Activated B cell treated with CpG ODN at 0.5 μM for 24 hours (primary cell): Measurements from ENCODE around the gene HOXB5. TPM values are rescaled to one million over a fixed set of nuclear protein-coding genes. Genes with fewer than 3 reads are reported as not detected.

Experiments used
- ATAC-seq: fragments of 200-7000 bp; cut with Tn5 transposase; one replicate; pipeline ENCODE4 v1.10.0; 2021; ENCODE audit warnings: low read depth, mild to moderate bottlenecking, moderate library complexity
- CTCF ChIA-PET: fragments of 350-600 bp; sonication (Branson Sonifier 250); formaldehyde crosslinking; loops from one replicate; lab custom pipeline; 2021; ENCODE audit warnings: antibody characterized with exemption; lab: Charles Lee
- POLR2A ChIA-PET: fragments of 350-600 bp; sonication (Branson Sonifier 250); formaldehyde crosslinking; loops from one replicate; lab custom pipeline; 2021; ENCODE audit warnings: antibody characterized with exemption; lab: Charles Lee
- DNase-seq: peaks from one replicate; pipeline ENCODE4 v3.0.0; 2022
- H3K27ac Mint-ChIP-seq: one replicate; pipeline ENCODE4 v1.8.0; 2020; ENCODE audit warnings: mixed read lengths
- H3K27me3 Mint-ChIP-seq: one replicate; pipeline ENCODE4 v1.8.0; 2021; ENCODE audit warnings: mixed read lengths
- H3K36me3 Mint-ChIP-seq: one replicate; pipeline ENCODE4 v1.8.0; 2021; ENCODE audit warnings: low read depth, mixed read lengths
- H3K4me1 Mint-ChIP-seq: one replicate; pipeline ENCODE4 v1.8.0; 2021; ENCODE audit warnings: mixed read lengths
- H3K4me3 Mint-ChIP-seq: one replicate; pipeline ENCODE4 v1.8.0; 2020; ENCODE audit warnings: mild to moderate bottlenecking, mixed read lengths
- H3K9me3 Mint-ChIP-seq: one replicate; pipeline ENCODE4 v1.8.0; 2020; ENCODE audit warnings: mixed read lengths
- CTCF ChIP-seq: fragments of 200-600 bp; IDR thresholded peaks from one replicate; pipeline ENCODE4 v1.8.0; 2022; ENCODE audit warnings: antibody characterized with exemption, mild to moderate bottlenecking
- intact Hi-C: fragments of 100-400 bp; cut with micrococcal nuclease; formaldehyde crosslinking; loops from one replicate; pipeline ENCODE4 v1.15.1; 2024
- total RNA-seq: library from RNA; stranded (reverse); gene quantifications from 2 replicates; pipeline ENCODE4 v1.2.3, GENCODE V29; 2022

Gene HOXB5
- total RNA-seq, 1 donor from 2014 or later: not detected

GRCh38 chr17:48574505-48575065, 19.0 kb downstream of the HOXB5 start:
- ChIA-PET CTCF (interaction anchor here (0.8 kb wide), 1 partner anchor 18 kb away, joined by 3 read pairs; no protein-coding TSS in a partner anchor), POLR2A (interaction anchor here (0.6 kb wide), 1 partner anchor 8 kb away, joined by 3 read pairs; no protein-coding TSS in a partner anchor)
- peaks cover 18% of the 10 kb centered on the region for H3K27me3 Mint-ChIP-seq
- TF ChIP-seq CTCF: no peak
- H3K4me3 Mint-ChIP-seq: no peak overlapping the region
- no peaks in the 10 kb centered on the region for H3K9me3 Mint-ChIP-seq
- DNase-seq (no peak), ATAC-seq (no peak)
- intact Hi-C loops: no loop called here
- H3K27ac Mint-ChIP-seq: no peak overlapping the region
- peaks cover 30% of the 10 kb centered on the region for H3K4me1 Mint-ChIP-seq
- H3K36me3 Mint-ChIP-seq: peaks cover 2% of the 10 kb centered on the region

- POLR2A ChIA-PET: no interaction called here
Measured at GRCh38 chr17:48571826-48572417, 21.7 kb downstream of the HOXB5 start.

GRCh38 chr17:48571024-48571818, 22.4 kb downstream of the HOXB5 start:
- no peak for ATAC-seq
- H3K4me1 Mint-ChIP-seq: peaks cover 12% of the 10 kb centered on the region
- no peak overlapping the region for H3K4me3 Mint-ChIP-seq
- H3K36me3 Mint-ChIP-seq: no peaks in the 10 kb centered on the region
- intact Hi-C loops: no loop called here
- peaks cover 20% of the 10 kb centered on the region for H3K27me3 Mint-ChIP-seq
- POLR2A ChIA-PET: no interaction called here
- TF ChIP-seq CTCF: no peak
- H3K9me3 Mint-ChIP-seq: no peaks in the 10 kb centered on the region
- CTCF ChIA-PET: no interaction called here
- DNase-seq: no peak
- no peak overlapping the region for H3K27ac Mint-ChIP-seq

More at GRCh38 chr17:48571826-48572417, 21.7 kb downstream of the HOXB5 start:
- Mint-ChIP-seq H3K4me1 (peaks cover 15% of the 10 kb centered on the region), H3K36me3 (no peaks in the 10 kb centered on the region), H3K4me3 (no peak overlapping the region), H3K27me3 (peaks cover 20% of the 10 kb centered on the region), H3K27ac (no peak overlapping the region), H3K9me3 (no peaks in the 10 kb centered on the region)
- CTCF ChIA-PET: no interaction called here
- ATAC-seq (no peak), DNase-seq (no peak)
- intact Hi-C loops: no loop called here
- TF ChIP-seq CTCF: no peak

GRCh38 chr17:48570325-48571023, 23.1 kb downstream of the HOXB5 start:
- Mint-ChIP-seq H3K27ac (no peak overlapping the region), H3K9me3 (no peaks in the 10 kb centered on the region), H3K4me1 (peaks cover 6% of the 10 kb centered on the region), H3K4me3 (no peak overlapping the region), H3K36me3 (no peaks in the 10 kb centered on the region), H3K27me3 (peaks cover 20% of the 10 kb centered on the region)
- no peak for TF ChIP-seq CTCF
- ATAC-seq (no peak), DNase-seq (no peak)
- ChIA-PET CTCF (no interaction called here), POLR2A (interaction anchor here (0.6 kb wide), 1 partner anchor 313 kb away, joined by 3 read pairs; no protein-coding TSS in a partner anchor)
- intact Hi-C loops: no loop called here
